GM06990 (cell line): ENCODE data around the gene CDC7.

Source experiments
- DNase-seq: peaks from one replicate; pipeline ENCODE4 v3.0.0-alpha.2; 2011; ENCODE audit not compliant: insufficient read length; ENCODE audit errors: extremely low read depth
- H3K27me3 ChIP-seq: replicated peaks from 2 replicates; pipeline ENCODE4 v1.6.0; 2011; ENCODE audit warnings: low read length; ENCODE audit not compliant: control insufficient read depth, insufficient read depth
- H3K36me3 ChIP-seq: 2 replicates; pipeline ENCODE4 v1.5.1; 2011; ENCODE audit warnings: low read length; ENCODE audit not compliant: control insufficient read depth, insufficient read depth
- H3K4me3 ChIP-seq: replicated peaks from 2 replicates; pipeline ENCODE4 v1.5.1; 2011; ENCODE audit warnings: low read depth, mild to moderate bottlenecking, control low read depth, low read length
- TF ChIP-seq, protein P1 (sequence below): IDR thresholded peaks from 2 replicates; pipeline ENCODE4 v1.5.1; 2011; ENCODE audit warnings: low read length, control low read depth, mild to moderate bottlenecking, inconsistent platforms; ENCODE audit not compliant: insufficient read depth, poor library complexity, severe bottlenecking

The CDC7 gene

GRCh38 chr1:91503975-91504530, 3.4 kb downstream of the CDC7 start:
- TF ChIP-seq, protein P1, sequence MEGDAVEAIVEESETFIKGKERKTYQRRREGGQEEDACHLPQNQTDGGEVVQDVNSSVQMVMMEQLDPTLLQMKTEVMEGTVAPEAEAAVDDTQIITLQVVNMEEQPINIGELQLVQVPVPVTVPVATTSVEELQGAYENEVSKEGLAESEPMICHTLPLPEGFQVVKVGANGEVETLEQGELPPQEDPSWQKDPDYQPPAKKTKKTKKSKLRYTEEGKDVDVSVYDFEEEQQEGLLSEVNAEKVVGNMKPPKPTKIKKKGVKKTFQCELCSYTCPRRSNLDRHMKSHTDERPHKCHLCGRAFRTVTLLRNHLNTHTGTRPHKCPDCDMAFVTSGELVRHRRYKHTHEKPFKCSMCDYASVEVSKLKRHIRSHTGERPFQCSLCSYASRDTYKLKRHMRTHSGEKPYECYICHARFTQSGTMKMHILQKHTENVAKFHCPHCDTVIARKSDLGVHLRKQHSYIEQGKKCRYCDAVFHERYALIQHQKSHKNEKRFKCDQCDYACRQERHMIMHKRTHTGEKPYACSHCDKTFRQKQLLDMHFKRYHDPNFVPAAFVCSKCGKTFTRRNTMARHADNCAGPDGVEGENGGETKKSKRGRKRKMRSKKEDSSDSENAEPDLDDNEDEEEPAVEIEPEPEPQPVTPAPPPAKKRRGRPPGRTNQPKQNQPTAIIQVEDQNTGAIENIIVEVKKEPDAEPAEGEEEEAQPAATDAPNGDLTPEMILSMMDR, result no peak
- no peak for DNase-seq
- H3K27me3 ChIP-seq, result no peaks in the 10 kb centered on the region
- no peak overlapping the region for H3K4me3 ChIP-seq
- no peaks in the 10 kb centered on the region for H3K36me3 ChIP-seq

DNA sequence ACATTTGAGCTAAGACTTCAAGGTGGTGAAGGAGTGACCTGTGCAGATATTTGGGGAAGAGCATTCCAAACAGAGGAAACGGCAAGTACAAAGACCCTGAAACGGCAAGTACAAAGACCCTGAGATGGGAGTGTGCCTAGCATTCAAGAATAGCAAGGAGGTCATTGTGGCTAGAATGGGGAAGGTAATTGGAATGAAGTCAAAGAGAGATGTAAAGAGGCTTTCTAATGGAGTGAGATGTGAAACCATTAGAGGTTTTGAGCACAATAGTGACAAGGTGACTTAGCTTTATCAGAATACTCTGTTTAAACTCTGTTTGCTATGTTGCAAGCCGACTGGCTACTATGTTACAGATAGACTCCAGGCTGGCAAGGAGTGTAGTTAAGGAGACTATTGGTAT, 4.4 kb downstream of the CDC7 start:
- Histone ChIP-seq H3K4me3 (no peak overlapping the region), H3K36me3 (no peaks in the 10 kb centered on the region; the same call in 1 of the 2 replicates), H3K27me3 (no peaks in the 10 kb centered on the region)
- TF ChIP-seq, protein P1, result no peak
- no peak for DNase-seq

GRCh38 chr1:91506071-91506470, 5.4 kb downstream of the CDC7 start:
- DNase-seq, result no peak
- no peaks in the 10 kb centered on the region for H3K27me3 ChIP-seq
- no peaks in the 10 kb centered on the region; the same call in none of the 2 replicates for H3K36me3 ChIP-seq
- H3K4me3 ChIP-seq, result no peak overlapping the region
- TF ChIP-seq, protein P1, result no peak

DNA sequence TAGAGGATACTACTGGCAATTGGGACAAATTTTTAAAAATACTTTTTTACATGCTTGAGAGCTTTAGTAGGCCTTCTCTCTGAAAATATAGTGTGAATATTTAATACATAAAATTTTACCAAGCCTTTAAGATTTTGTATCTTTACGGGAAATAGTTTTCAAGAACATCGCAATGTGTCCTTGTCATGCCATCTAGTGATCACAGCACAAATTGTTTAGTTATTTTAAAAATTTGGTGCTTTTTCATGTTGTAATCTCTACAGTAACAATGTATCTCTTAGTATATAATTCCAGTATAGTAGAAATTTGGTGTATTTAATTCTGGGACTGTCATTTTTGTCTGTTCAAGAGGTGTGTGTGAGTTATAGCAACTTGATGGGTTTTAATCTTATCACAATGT, 6.7 kb downstream of the CDC7 start:
- H3K27me3 ChIP-seq, result no peaks in the 10 kb centered on the region
- no peak for DNase-seq
- TF ChIP-seq, protein P1, result no peak
- no peak overlapping the region for H3K4me3 ChIP-seq
- no peaks in the 10 kb centered on the region; the same call in none of the 2 replicates for H3K36me3 ChIP-seq

DNA sequence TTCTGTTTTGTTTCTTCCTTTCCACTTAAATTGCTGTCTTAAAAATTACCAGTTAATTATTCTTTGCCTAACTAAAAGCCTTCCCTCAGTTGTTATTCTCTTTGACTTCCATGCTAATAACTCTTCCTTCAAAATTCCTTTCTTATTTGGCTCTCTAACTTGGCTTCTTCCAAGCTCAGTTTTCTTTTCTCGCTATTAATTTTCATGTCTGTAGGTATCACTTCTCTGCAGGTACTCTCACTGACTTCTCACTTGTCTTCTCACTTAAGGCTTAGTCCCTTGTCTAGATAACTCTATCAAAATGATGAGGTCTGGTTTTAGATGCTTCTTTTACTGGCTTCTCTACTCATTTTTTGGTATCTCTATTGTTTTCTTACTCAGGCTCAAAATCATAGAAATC, 10.1 kb downstream of the CDC7 start:
- no peaks in the 10 kb centered on the region for H3K27me3 ChIP-seq
- no peak for DNase-seq
- H3K4me3 ChIP-seq, result no peak overlapping the region
- peaks cover 4% of the 10 kb centered on the region for H3K36me3 ChIP-seq
- TF ChIP-seq, protein P1, result no peak

DNA sequence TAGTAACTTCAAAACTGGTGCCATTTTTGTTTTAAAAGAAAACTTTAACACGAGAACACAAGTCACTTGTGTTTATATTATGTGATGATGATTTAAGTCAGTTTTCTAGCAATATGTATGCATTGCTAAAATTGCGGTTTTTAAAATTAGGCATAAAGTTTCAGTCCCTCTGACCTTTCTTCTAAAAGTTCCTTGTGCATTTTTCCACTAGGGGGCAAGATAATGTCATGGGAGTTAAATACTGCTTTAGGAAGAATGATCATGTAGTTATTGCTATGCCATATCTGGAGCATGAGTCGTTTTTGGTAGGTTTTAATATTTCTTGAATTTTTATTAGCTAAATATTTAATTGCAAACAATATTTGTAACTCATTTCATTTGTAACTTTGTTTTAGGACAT, 10.7 kb downstream of the CDC7 start:
- no peak for DNase-seq

More for the DNA sequence above, 10.7 kb downstream of the CDC7 start:
- TF ChIP-seq, protein P1, result peak; percentile 50
- Histone ChIP-seq H3K36me3 (peaks cover 4% of the 10 kb centered on the region), H3K4me3 (no peak overlapping the region), H3K27me3 (no peaks in the 10 kb centered on the region)
